ENCODE results near the gene CTSC.
"Not testable (repeated sequence)": the region's sequence is repeated elsewhere in the genome, so short reads cannot be mapped to it uniquely, and the experiment has no call there.

CTSC gene

GRCh38 chr11:88277349-88277915, 60.1 kb downstream of the CTSC start:
- FAIRE-seq = no peak

GRCh38 chr11:88275636-88276035, 61.9 kb downstream of the CTSC start:
- no peak for FAIRE-seq

- no peak for FAIRE-seq
These were observed 70.6 kb downstream of the CTSC start for GRCh38 chr11:88266919-88267318.

GRCh38 chr11:88266157-88266556, 71.4 kb downstream of the CTSC start:
- no peak for FAIRE-seq

GRCh38 chr11:88259431-88259830, 78.1 kb downstream of the CTSC start:
- no peak for FAIRE-seq

- FAIRE-seq = no peak
These were observed 85.3 kb downstream of the CTSC start for GRCh38 chr11:88252208-88252607.

- FAIRE-seq = no peak
These were observed 86.8 kb downstream of the CTSC start for GRCh38 chr11:88250566-88251242.

- no peak for FAIRE-seq
These were observed 87.8 kb downstream of the CTSC start for GRCh38 chr11:88249706-88250105.

GRCh38 chr11:88246696-88247095, 90.8 kb downstream of the CTSC start:
- no peak for FAIRE-seq

- FAIRE-seq = not testable (repeated sequence)
These were observed 92.0 kb downstream of the CTSC start for GRCh38 chr11:88245576-88245975.
